ENCODE measurements around the gene MELTF. TPM values are rescaled to one million over a fixed set of nuclear protein-coding genes. Genes with fewer than 3 reads are reported as not detected.

The MELTF gene
- total and polyA plus RNA-seq, 2 of the 13 experiments (the other 11 are each of a cell fraction or from before 2014, with no cell fraction given): 3.2 to 7.5 TPM

- no peak for ATAC-seq
- H3K36me3 ChIP-seq (replicated peaks in 1 of 2; ENCODE audit: control insufficient read depth in 1 of 2, insufficient read depth in 2 of 2, low read length in 2 of 2): no peaks in the 10 kb centered on the region
- ChIA-PET CTCF (ENCODE audit: low intra/inter-chr PET ratio, low total read pairs) (no interaction called here), POLR2A (interaction anchor here (0.5 kb wide), 1 partner anchor 278 kb away, joined by 3 read pairs; no protein-coding TSS in a partner anchor)
- H3K9ac ChIP-seq (ENCODE audit: insufficient read depth, low read depth, low read length): no peak overlapping the region
- no peak overlapping the region for H2AFZ ChIP-seq (ENCODE audit: low read length)
- H3K4me1 ChIP-seq (ENCODE audit: insufficient read depth, low read length): peaks cover 77% of the 10 kb centered on the region
- no peaks in the 10 kb centered on the region for H4K20me1 ChIP-seq (ENCODE audit: insufficient read depth, low read length)
- FAIRE-seq: no peak
- intact Hi-C loops (cut with micrococcal nuclease; ENCODE audit: unreplicated experiment): no loop called here
- 0 out of 2 replicates have a peak overlapping the region, but pooled peaks have one; percentile 11 for H3K4me2 ChIP-seq (ENCODE audit: low read depth, low read length)
- 78% methylated on average over 22 of the region's 28 CpGs for WGBS (ENCODE audit: low lambda C conversion rate)
- no peak overlapping the region for H3K4me3 ChIP-seq (replicated peaks in 1 of 3; ENCODE audit: insufficient read depth in 1 of 3, low read depth in 2 of 3, low read length in 3 of 3)
- no peak for DNase-seq (ENCODE audit: low spot score)
- H3K9me3 ChIP-seq (ENCODE audit: low read length): no peaks in the 10 kb centered on the region
- in situ Hi-C loops (cut with HindIII; ENCODE audit: extremely low pct_ligation_motif_present, low pct_unique_long_range_greater_than_20kb): loop anchor here (25.0 kb wide), 1 partner anchor 520 kb away; no protein-coding TSS in a partner anchor
- H3K27ac ChIP-seq (ENCODE audit: extremely low read length, insufficient read depth, low read length): no peak overlapping the region
- H3K27me3 ChIP-seq (ENCODE audit: control insufficient read depth in 1 of 2, insufficient read depth in 2 of 2, low read length in 2 of 2): no peaks in the 10 kb centered on the region
- BruUV-seq (replicated peaks): no TSS peak
- no peaks in the 10 kb centered on the region for H3K79me2 ChIP-seq (ENCODE audit: insufficient read depth, low read length)
- TF ChIP-seq CTCF (CRISPR knock-in tag; IDR thresholded peaks at IDR 0.05) (0 out of 2 replicates have a peak, but pooled peaks have one; percentile 5), SMC3 (IDR thresholded peaks at IDR 0.05; ENCODE audit: low read length) (no peak), HNRNPL (IDR thresholded peaks at IDR 0.05; ENCODE audit: low read depth, low read length) (0 out of 2 replicates have a peak, but pooled peaks have one; percentile 51), CREB1 (IDR thresholded peaks at IDR 0.05) (no peak), CREB1 (CRISPR knock-in tag; IDR thresholded peaks at IDR 0.05) (no peak), NFIB (CRISPR knock-in tag; IDR thresholded peaks at IDR 0.05; ENCODE audit: borderline replicate concordance) (0 out of 2 replicates have a peak, but pooled peaks have one; percentile 32), ZNF687 (CRISPR knock-in tag; IDR thresholded peaks at IDR 0.05) (peak; percentile 29)
These were observed 37.8 kb downstream of the MELTF start for GRCh38 chr3:196991581-196992460.

Measured in HepG2 (cell line).